GM21360 (cell line): Measurements from ENCODE around the gene ERVFRD-1.
"Not testable (repeated sequence)": the region's sequence is repeated elsewhere in the genome, so short reads cannot be mapped to it uniquely, and the experiment has no call there.

Source experiments
- ATAC-seq: cut with Tn5 transposase; IDR thresholded peaks from one replicate; pipeline ENCODE4 v1.9.1; 2021; ENCODE audit warnings: mild to moderate bottlenecking, moderate library complexity; ENCODE audit not compliant: unreplicated experiment

The ERVFRD-1 gene

GRCh38 chr6:11092668-11093375 lies 18.7 kb downstream of the ERVFRD-1 start:
- ATAC-seq = peak; percentile 29

- not testable (repeated sequence) for ATAC-seq
Observed at GRCh38 chr6:11091141-11091540, 20.4 kb downstream of the ERVFRD-1 start.

GRCh38 chr6:11089695-11090094 lies 21.8 kb downstream of the ERVFRD-1 start:
- ATAC-seq = no peak

- not testable (repeated sequence) for ATAC-seq
Observed at GRCh38 chr6:11087141-11087812, 24.2 kb downstream of the ERVFRD-1 start.

- ATAC-seq = no peak
Observed at GRCh38 chr6:11085758-11086435, 25.6 kb downstream of the ERVFRD-1 start.

- no peak for ATAC-seq
Observed at GRCh38 chr6:11083956-11084355, 27.6 kb downstream of the ERVFRD-1 start.

GRCh38 chr6:11083491-11083890 lies 28.0 kb downstream of the ERVFRD-1 start:
- no peak for ATAC-seq

- ATAC-seq = no peak
Observed at GRCh38 chr6:11080296-11080695, 31.2 kb downstream of the ERVFRD-1 start.

GRCh38 chr6:11078266-11078665 lies 33.3 kb downstream of the ERVFRD-1 start:
- ATAC-seq = no peak

GRCh38 chr6:11076540-11076939 lies 35.0 kb downstream of the ERVFRD-1 start:
- ATAC-seq = no peak

- no peak for ATAC-seq
Observed at GRCh38 chr6:11072101-11072500, 39.4 kb downstream of the ERVFRD-1 start.

- no peak for ATAC-seq
Observed at GRCh38 chr6:11069760-11070159, 41.8 kb downstream of the ERVFRD-1 start.

GRCh38 chr6:11067348-11067747 lies 44.2 kb downstream of the ERVFRD-1 start:
- no peak for ATAC-seq

- no peak for ATAC-seq
Observed at GRCh38 chr6:11066505-11067347, 44.8 kb downstream of the ERVFRD-1 start.

- no peak for ATAC-seq
Observed at GRCh38 chr6:11065436-11066202, 45.9 kb downstream of the ERVFRD-1 start.

- no peak for ATAC-seq
Observed at GRCh38 chr6:11064836-11065235, 46.7 kb downstream of the ERVFRD-1 start.

GRCh38 chr6:11062715-11063114 lies 48.8 kb downstream of the ERVFRD-1 start:
- no peak for ATAC-seq

- ATAC-seq = no peak
Observed at GRCh38 chr6:11062083-11062482, 49.4 kb downstream of the ERVFRD-1 start.

- ATAC-seq = no peak
Observed at GRCh38 chr6:11058406-11058805, 53.1 kb downstream of the ERVFRD-1 start.

- ATAC-seq = no peak
Observed at GRCh38 chr6:11056871-11057270, 54.7 kb downstream of the ERVFRD-1 start.
